ENCODE results near the gene PARP2.
"Not testable (repeated sequence)": the region's sequence is repeated elsewhere in the genome, so short reads cannot be mapped to it uniquely, and the experiment has no call there.

The PARP2 gene

DNA sequence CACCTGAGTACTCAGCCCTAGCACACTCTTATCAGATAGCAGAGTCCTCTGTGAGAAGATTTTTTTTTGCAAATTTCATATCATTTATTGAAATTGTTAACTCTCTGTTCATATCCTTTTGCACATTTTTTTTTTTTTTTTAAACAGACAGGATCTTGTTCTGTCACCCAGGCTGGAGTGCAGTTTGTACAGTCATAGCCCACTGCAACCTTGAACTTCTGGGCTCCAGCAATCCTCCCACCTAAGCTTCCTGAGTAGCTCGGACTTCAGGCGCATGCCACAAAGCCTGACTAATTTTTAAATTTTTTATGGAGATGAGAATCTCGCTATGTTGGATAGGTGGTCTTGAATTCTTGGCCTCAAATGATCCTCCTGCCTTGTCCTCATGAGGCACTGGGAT lies 4.3 kb downstream of the PARP2 start:
- no peak for DNase-seq

DNA sequence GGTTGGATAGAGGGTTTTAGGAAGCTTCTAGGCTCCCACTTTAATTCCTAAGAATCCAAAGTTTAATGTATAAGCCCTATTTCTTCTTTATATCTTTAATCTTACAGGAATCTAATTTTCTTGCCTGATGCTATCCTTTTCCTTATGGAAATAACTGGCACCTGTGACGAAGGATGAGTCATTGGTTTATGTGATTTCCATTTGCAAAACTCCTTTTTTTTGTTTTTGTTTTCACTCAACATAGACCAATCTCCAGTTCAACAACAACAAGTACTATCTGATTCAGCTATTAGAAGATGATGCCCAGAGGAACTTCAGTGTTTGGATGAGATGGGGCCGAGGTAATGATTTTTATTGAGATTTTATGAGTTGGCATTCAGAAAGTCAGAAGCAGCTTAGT lies 6.8 kb downstream of the PARP2 start:
- DNase-seq, result no peak

DNA sequence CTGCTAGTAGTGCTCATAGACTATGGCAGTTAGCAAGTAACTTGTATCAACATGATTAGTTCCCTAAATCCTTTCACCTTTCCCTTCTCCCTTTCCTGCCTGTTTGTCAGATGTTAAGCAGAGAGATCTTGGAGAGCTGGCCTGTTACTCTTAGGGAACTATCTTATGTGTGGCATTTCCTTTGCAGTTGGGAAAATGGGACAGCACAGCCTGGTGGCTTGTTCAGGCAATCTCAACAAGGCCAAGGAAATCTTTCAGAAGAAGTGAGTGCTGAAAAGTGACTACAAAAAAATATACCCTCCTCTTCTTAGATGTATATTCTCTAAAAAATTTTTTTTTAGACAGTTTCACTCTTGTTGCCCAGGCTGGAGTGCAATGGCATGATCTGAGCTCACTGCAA lies 7.4 kb downstream of the PARP2 start:
- DNase-seq, result no peak

GRCh38 chr14:20356422-20356821 lies 13.0 kb downstream of the PARP2 start:
- no peak for DNase-seq

GRCh38 chr14:20358474-20358873 lies 15.0 kb downstream of the PARP2 start:
- not testable (repeated sequence) for DNase-seq

GRCh38 chr14:20365928-20366327 lies 22.5 kb downstream of the PARP2 start:
- DNase-seq, result no peak

DNA sequence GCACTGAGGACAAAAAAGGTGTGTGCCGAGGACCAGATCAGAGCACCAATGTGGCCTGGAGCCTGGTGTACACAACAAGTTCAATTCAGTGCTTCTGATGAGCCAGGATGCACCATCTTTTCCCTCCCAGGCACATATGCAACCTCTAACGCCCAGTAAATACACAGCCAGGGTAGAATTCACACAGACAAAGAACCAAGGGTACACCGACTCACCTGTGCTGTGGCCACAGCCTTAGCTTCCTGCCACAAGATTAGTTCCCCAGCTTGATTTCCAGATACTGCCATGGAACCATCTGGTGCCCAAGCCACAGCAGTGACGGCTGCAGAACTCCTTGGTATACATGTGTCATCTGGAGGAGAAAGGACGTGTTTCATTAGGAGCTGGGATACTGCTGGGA lies 29.4 kb downstream of the PARP2 start:
- no peak for DNase-seq

DNA sequence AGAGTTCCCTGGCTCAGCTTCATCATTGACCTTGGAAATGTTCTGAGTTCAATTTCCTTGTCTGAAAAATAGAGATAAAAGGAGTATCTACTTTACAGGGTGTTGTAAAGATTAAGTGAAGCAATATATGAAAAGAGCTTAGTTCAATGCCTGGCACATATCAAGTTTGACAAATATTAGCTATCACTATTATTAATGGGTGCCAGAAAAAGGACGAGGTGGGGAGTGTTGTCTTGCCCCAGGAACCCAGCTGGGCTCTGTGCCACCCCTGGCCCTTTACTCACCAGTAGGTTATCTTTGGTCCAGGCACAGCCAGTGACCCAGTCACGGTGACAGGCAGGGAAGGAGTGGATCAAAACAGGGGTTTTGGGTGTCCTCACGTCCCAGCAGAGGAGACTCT lies 32.0 kb downstream of the PARP2 start:
- no peak for DNase-seq

DNA sequence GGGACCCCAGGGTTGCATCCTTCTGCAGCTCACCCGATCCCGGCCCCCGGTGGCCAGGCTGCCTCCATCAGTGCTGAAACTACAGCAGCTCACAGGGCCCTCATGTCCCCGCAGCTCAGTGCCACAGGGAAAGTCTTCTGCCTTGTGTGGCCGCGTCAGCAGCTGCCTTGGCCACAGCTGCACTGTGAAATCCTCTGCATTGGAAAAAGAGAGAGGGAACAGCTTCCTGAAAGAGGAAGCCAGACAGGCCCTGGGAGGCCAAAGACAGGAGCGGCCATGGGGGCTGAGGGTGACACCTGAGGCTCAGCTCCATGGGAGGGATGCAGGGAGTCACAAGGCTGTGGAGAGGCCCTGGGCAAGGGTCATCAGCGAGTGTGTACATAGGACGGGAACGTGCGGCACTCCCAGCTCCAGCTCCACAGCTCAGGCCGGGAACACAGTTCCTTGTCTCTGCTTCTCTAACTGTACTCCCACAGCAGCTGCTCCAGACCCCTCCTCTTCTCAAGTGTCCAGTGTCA lies 32.7 kb downstream of the PARP2 start:
- DNase-seq, result no peak

- no peak for DNase-seq
Observed at GRCh38 chr14:20377171-20377570, 33.7 kb downstream of the PARP2 start.

DNA sequence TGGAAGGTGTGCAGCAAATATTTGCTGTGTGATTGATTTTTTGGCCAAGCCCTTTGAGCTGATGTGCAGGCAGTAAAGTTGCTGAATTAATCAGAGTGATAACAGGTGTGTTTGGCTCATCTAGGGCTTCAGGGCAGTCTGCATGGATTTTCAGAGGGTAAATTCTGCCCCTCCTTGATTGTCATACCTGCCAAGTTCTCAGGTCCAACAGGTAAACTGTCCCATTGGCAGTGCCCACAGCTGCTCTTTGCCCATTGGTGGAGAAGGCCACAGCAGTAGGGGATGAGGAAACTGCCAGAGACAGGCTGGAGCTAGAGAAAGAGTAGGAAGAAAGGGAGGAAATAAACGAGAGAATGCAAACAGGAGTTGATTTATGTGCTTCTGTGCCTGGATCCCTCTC lies 36.3 kb downstream of the PARP2 start:
- DNase-seq, result no peak

DNA sequence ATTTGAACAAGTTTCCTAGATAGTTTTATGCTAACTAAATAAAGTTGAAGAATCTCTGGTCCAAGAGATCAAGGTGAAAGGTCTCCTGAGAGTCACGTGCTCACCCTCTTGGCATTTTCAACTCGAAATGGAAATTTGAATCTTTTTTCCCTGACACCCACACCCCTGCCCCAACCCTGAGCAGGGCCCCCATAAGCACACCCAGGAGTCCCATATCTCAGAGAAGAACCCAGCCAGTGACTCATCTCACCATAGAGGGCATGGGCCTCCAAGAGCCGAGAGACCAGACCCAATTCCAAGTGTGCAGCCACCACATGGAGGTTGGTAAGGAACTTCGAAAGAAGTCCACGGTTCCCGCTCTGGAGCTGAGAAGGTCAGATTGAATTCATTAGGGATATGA lies 37.2 kb downstream of the PARP2 start:
- DNase-seq, result no peak

DNA sequence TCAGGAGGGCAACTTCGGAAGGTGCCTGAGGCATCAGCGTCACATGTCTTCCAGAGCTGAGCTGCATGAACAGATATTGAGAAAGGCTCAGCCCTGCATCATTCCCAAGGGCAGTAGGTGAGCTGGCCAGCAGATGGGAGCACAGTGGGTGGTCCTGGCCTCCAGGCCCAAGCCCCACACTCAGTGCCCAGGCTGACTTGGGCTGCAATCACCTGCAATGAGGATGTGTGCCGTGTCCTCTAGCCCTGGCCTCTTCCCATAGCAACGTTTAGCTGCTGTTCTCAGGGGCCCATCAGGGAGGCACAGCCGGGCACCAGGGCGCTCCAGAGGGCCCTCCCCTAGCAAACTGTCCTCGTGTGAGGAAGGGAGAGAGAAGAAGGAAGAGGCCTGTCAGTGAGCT lies 37.9 kb downstream of the PARP2 start:
- DNase-seq, result no peak

- DNase-seq, result no peak
Observed at GRCh38 chr14:20382526-20382925, 39.1 kb downstream of the PARP2 start.

- DNase-seq, result no peak
Observed at GRCh38 chr14:20383032-20383431, 39.6 kb downstream of the PARP2 start.

DNA sequence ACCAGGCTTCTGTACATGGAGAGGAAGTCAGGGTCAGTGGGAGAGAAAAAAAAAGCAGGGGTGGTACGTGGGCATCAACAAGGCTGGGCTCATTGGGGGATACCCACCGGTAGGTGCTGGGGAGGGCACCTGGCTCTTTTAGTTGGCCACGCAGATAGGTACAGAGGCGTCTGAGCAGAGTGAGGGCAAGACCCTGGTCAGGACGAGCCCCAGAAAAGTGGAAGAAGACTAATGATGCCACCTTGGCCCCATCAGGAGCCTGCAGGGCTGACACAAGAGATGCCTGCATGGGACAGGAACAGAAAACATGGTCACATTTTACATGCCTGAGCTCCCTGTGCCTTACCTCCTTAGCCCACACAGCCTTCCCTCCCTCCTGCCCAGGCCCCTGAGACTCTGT lies 40.2 kb downstream of the PARP2 start:
- no peak for DNase-seq

GRCh38 chr14:20384321-20384720 lies 40.9 kb downstream of the PARP2 start:
- no peak for DNase-seq

GRCh38 chr14:20384886-20385285 lies 41.5 kb downstream of the PARP2 start:
- DNase-seq, result no peak

DNA sequence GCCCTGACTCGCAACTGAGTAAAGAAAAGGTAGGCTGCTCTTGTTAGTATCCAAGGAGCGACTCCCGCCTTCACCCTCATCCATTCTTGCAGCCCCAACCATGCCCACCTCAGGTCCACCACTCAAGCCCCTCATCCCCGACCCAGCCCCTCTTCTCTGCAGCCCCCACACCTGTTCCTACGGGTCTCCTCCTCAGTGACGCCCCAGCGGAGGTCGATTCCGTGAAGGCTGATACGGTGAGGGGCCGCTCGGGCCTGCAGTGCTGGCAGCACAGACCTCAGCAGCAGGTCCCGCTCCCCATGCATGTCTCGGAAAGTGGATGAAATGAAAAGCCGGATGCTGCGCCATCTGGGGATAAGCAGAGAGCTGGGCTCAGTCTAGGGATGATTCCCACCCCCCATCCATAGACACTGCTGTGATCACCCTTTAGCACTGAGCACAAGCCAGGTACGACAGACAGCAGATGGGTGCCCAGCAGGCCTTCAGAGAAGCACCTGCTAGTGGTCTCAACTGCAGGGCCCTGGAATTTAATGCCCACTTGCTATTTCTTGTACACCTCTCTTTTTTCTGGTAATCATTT lies 42.9 kb downstream of the PARP2 start:
- DNase-seq, result no peak

DNA sequence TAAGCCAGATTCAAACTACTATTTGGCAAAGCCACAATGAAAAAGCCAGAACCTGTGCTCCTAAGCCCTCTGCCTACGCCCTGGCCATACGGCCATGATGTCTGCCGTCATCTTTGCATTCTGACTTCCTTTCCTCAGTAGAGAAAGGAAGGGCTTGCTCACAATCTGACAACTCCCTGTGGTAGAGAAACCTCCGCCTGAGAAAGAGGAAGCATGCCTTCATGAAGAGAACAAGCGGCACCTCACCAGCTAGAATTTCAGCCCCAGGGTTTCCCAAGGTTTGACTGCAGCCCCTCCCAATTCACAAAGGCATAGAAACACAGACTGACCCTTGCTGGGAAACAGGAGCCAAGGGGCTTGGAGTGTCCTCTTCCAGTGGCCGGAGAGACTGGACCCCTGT lies 44.1 kb downstream of the PARP2 start:
- DNase-seq, result peak; percentile 33

DNA sequence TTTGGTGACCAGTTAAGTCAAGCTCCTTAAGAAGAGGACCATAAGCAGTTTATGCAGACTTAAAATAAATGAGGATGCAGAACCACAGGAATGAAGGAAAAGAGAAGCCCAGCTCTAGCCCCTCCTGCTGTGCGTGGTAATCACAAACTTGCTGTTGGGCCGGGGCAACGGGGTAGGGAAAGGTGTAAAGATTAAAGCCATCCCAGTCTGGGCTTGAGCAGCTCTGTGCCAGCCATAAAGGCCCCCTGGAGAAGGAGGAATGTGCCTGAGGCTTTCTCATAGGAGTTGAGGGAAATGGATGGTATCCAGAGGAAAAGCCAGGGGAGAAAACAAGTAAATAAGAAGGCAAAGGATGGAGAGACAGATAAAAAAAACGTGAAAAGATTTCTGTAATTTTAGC lies 44.7 kb downstream of the PARP2 start:
- DNase-seq, result no peak

GRCh38 chr14:20391505-20391904 lies 48.1 kb downstream of the PARP2 start:
- no peak for DNase-seq

DNA sequence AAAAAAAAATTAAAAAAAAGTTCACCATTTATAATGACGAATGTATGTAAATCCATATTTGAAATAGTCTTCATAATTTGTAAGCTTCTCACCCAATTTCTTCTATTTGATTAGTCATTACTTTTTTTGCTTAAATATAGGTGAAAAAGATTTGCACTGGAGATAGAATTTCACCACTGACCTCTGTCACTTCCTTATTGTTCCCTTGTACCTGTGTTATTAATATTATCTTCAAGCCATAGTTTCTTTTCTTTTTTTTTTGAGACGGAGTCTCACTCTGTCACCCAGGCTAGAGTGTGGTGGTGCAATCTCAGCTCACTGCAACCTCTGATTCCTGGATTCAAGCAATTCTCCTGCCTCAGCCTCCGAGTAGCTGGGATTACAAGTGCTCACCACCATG lies 54.1 kb downstream of the PARP2 start:
- no peak for DNase-seq

DNA sequence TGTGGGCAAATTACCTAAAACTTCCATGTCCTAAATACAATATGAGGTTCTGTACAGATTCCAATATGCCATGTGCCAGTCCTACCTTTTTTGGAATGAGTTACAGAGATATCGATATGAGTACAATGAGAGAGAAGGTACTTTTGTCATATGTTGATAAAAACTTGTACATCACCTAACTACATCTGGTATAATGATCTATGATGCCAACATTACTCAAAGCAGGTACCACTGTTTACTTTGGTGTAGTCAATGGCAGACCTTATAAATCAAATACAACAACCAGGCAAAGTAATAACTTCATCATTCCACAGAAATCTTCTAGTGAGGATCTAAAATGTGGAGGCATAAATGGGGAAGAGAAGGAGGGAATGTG lies 57.1 kb downstream of the PARP2 start:
- no peak for DNase-seq

DNA sequence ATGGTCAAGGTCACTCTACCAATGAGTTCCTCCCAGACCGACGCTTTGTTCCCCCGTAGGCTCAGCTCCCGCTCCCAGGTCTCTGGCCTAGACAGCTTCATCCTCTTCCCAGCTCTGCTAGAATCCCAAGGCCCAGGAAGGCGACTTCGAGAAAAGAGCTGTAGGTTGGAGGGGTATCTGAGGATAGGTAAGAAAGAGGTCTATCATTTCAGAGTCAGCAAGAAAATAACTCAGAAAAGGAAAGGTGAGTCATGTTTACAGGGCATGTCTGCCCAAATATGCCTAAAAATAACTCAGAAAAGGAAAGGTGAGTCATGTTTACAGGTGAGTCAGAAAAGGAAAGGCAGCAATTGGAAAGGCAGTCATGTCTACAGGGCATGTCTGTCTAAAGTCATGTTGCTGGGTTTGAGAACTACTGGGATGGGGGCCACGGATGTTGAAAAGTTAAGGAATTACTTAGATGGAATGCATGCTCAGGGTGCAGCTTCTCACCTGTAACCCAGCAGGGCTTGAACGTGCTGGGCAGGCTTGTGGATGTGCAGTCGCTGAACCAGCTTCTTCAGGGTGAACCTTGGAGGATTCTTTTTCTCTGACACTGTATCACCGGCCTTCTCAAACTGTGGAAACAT lies 57.6 kb downstream of the PARP2 start:
- no peak for DNase-seq

All from CD4-positive, alpha-beta T cell treated with Interleukin-15 for 1 hour (primary cell).